Hematopoietic multipotent progenitor cell treated with erythropoietin and hydrocortisone succinate and interleukin-3 and kit ligand, for 4 days (in vitro differentiated cells): Measurements from ENCODE around the gene SNX17.

ENCODE experiments used
- DNase-seq: peaks from one replicate; pipeline ENCODE4 v3.0.0-alpha.2; 2015

SNX17 gene

GRCh38 chr2:27370816-27371620, 602 bp downstream of the SNX17 start:
- peak; percentile 93 for DNase-seq

DNA sequence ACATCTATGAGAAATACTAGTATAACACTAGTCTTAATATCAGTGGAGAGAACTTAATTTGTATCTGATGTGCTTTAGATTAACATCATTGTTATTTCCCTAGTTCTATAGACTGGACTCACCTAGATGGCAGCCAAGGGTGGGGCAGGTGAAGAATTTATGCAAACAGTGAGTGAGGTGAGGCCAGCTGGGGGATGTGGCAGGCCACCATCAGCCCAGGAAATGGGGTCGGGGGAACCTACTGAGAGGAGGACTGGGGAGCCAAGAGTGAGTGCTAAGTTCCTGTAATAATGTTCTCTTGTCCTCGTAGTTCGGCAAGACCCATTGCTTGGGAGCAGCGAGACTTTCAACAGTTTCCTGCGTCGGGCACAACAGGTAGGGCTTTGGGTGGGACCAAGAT, 2.5 kb downstream of the SNX17 start:
- no peak for DNase-seq

GRCh38 chr2:27373567-27373966, 3.2 kb downstream of the SNX17 start:
- DNase-seq = no peak

DNA sequence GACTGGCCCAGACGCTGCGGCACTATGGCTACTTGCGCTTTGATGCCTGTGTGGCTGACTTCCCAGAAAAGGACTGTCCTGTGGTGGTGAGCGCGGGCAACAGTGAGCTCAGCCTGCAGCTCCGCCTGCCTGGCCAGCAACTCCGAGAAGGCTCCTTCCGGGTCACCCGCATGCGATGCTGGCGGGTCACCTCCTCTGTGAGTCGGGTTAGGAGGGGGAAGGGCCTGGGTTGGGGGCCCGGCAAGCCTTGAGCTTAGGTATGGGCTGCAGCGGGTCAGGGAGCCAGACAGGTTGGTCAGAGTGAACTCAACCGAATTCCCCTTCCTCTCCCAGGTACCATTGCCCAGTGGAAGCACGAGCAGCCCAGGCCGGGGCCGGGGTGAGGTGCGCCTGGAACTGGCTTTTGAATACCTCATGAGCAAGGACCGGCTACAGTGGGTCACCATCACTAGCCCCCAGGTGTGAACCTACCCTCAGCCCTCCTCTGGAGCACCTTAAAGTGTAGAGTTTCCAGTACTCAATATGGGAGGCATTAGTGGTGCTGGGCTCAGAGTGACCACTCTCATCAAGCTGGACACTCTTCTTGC, 5.2 kb downstream of the SNX17 start:
- DNase-seq = no peak

- no peak for DNase-seq
Measured at GRCh38 chr2:27376151-27376865, 5.9 kb downstream of the SNX17 start.

- no peak for DNase-seq
Measured at GRCh38 chr2:27376866-27377617, 6.6 kb downstream of the SNX17 start.

GRCh38 chr2:27377618-27378095, 7.2 kb downstream of the SNX17 start:
- DNase-seq = no peak

DNA sequence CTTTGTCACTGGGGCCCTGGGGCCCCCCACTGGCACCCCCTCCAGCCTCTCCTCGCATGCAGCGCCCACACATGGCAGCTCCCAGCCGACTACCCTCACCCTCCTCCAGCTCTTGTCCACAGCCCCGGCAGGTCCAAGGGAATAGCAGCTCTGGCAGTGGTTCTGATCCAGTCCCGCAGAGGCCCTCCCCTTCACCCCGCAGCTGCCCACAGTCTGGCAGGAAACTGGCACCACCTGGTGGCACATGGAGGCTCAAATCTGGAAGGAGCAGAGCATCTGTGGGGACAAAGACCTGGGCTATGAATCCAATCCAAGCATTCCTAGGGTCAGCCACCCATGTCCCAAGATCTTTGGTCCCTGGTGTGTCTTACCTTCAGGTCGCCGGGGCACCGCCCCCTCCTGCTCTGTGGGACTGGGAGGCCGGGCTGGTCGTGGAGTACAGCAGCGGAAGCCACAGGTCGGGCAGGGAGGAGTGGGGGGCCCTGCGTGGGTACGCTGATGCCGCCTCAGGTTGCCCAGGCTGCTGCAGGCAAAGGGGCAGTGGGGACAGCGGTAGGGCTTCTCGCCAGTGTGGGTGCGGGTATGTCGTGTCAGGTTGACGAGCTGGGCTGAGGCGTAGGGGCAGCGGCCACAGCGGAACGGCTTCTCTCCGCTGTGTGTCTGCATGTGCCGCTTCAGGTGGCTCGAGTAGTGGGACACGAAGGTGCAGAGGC, 7.8 kb downstream of the SNX17 start:
- DNase-seq = peak; percentile 56

- DNase-seq = no peak
Measured at GRCh38 chr2:27378809-27379290, 8.4 kb downstream of the SNX17 start.

GRCh38 chr2:27379383-27379835, 9.0 kb downstream of the SNX17 start:
- no peak for DNase-seq

GRCh38 chr2:27379836-27380625, 9.6 kb downstream of the SNX17 start:
- DNase-seq = peak; percentile 60

DNA sequence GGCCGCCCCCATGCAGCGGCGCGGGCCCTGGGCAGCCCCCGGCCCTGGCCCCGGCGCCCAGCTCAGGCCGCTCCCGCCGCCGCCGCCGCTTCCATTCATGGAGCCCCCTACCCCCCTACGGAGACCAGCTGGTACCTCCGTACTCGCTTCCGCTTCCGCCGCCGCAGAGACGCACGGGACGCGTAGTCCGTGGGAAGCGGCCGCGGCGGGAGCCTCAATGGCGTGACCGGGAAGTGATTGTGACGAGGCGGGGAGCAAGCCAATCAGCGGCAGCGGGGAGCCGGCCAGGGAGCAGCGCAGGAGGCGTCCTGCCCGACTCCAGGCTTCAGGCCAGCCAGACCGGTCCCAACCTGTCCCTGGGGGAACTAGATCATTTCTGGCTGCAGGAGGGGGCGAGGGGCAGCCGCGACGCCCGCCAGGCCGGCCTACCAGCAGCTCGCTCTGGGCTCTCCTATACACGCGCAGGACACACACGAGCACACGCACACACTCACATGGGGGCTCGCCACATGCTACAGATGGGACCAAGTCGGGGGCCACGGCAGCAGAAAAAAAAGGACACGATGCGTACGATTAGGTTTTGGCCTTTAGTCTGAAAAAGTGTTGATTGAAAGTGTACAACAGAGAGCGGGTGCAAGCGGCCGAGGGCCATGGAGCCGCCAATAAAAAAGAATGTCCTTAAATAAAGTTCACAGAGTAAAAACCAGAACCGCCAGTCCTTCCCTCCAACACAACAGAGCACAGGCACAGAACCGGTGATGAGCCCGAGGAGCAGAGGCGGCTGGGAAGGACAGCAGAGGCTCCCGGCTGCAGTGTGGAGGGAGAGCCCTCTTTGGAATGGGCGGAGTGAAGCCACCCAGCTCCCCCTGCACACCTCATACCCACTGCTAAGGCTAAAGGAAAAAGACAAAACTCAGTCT, 10.5 kb downstream of the SNX17 start, which contains the start of gene ZNF513:
ZNF513 (minus strand) TSS at position 109 of the 920 bp plus-strand sequence. CDS start 208 bp downstream, outside the sequence.
- DNase-seq = peak; percentile 98

DNA sequence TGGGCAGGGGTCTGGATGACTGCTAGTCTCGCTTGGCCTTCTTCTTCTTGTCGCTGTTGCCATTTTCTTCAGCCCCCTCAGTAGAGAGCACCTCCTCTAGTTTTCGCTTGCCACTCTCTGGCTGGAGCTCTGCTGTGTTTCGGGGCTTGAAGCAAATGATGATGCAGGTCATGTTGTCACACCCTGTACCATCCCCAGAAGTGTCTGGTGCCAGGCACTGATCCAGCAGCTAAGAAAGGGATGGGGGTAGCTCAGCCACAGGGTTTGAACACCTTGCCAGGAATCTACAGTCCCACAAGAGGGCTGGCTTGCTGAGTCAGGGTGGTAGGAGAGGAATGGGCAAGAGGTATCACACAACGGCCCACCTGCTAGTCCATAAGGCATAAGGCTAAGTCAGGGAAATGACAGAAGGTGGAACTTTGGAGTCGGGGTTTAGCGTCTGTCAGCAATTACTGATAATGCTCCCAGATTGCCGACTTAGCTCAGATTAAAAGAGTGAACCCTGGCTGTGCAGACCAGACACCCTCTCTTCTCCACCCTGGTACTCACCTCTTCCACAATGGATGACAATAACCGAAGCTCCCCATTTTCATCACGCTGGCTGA, 11.3 kb downstream of the SNX17 start:
- DNase-seq = no peak

DNA sequence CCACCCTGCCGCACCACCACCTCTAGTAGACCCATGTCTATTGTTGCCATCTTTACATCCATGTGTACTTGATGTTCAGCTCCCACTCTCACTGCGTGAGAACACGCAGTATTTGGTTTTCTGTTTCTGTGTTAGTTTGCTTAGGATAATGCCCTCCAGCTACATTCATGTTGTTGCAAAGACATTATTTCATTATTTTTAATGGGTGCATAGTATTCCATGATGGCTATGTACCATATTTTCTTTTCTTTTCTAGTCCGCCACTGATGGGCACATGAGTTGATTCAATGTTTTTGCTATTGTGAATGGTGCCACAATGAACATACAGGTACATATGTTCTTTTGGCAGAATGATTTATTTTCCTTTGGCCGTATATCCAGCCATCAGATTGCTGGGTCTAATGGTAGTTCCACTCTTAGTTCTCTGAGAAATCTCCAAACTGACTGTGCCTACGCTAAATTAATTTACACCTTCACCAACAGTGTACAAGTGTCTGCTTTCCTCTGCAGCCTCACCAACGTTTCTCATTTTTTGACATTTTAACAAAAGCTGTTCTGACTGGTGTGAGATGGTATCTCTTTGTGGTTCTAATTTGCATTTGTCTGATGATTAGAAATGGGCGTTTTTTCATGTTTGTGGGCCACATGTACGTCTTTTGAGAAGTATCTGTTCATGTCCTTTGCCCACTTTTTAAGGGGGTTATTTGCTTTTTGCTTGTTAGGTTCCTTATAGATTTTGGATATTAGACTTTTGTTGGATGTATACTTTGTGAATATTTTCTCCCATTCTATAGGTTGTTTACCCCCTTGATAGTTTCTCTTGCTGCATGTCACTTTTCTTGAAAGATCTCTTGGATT, 20.6 kb downstream of the SNX17 start:
- no peak for DNase-seq

DNA sequence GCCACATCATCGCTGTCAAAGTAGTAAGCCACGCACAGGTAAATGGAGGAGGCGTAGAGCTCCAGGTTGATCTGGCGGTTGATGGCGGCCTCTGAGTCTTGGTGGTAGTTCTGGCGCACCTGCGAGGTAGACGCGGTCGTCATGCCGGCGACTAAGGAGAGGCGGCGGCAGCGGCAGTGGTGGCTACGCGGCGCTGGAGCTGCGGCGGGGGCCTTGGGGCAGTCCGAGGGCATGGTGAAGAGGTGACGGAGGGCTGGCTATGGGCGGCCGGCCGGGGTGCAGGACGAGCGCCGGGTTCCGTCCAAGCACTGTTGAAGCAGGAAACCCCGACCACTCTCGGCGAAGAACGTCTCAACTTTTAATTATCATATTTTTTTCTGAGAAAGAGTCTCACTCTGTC, 22.8 kb downstream of the SNX17 start:
- no peak for DNase-seq

DNA sequence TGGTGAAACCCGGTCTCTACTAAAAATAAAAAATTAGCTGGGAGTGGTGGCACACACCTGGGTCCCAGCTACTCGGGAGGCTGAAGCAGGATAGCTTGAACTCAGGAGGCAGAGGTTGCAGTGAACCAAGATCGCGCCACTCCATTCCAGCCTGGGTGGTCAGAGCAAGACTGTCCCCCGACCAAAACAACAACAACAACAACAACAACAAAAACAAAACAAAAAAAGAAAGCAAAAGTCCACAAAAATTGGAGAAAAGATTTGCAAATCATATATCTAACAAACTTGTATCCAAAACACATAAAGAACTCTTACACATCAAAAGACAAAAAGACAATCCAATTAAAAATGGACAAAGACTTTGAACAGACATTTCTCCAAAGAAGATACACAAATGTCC, 28.5 kb downstream of the SNX17 start:
- DNase-seq = no peak

- no peak for DNase-seq
Measured at GRCh38 chr2:27400348-27401135, 30.1 kb downstream of the SNX17 start.
